Astrocyte of the cerebellum (primary cell): Measurements from ENCODE around the gene MAML2.
"Not testable (repeated sequence)": the region's sequence is repeated elsewhere in the genome, so short reads cannot be mapped to it uniquely, and the experiment has no call there.

Experiments used
- DNase-seq: peaks from one replicate; pipeline ENCODE4 v3.0.0-alpha.2; 2011; ENCODE audit warnings: low read depth
- H3K4me3 ChIP-seq: 2 replicates; pipeline ENCODE4 v1.5.1; 2011; ENCODE audit warnings: mild to moderate bottlenecking, low read depth, low read length, moderate library complexity
- CTCF ChIP-seq: IDR thresholded peaks from 2 replicates; pipeline ENCODE4 v1.5.1; 2012; ENCODE audit warnings: low read length, low read depth, moderate library complexity, mild to moderate bottlenecking; ENCODE audit errors: missing control alignments
- in situ Hi-C: cut with HindIII; loops from 2 replicates; pipeline ENCODE4 v1.10.0; 2017; ENCODE audit warnings: low sequenced_read_pairs

MAML2 gene

GRCh38 chr11:96277696-96278038 is 65.3 kb downstream of the MAML2 start:
- no peak for DNase-seq
- no peak overlapping the region for H3K4me3 ChIP-seq
- in situ Hi-C loops: no loop called here
- TF ChIP-seq CTCF: no peak

- in situ Hi-C loops: no loop called here
- DNase-seq: no peak
- H3K4me3 ChIP-seq: no peak overlapping the region
- TF ChIP-seq CTCF: no peak
Observed at GRCh38 chr11:96276836-96277235, 66.2 kb downstream of the MAML2 start.

- in situ Hi-C loops: no loop called here
- no peak overlapping the region for H3K4me3 ChIP-seq
- no peak for DNase-seq
- TF ChIP-seq CTCF: no peak
Observed at GRCh38 chr11:96275801-96276594, 67.0 kb downstream of the MAML2 start.

GRCh38 chr11:96273507-96273906 is 69.5 kb downstream of the MAML2 start:
- DNase-seq: no peak
- no peak overlapping the region for H3K4me3 ChIP-seq
- in situ Hi-C loops: no loop called here
- no peak for TF ChIP-seq CTCF

- TF ChIP-seq CTCF: no peak
- DNase-seq: no peak
- no peak overlapping the region for H3K4me3 ChIP-seq
- in situ Hi-C loops: no loop called here
Observed at GRCh38 chr11:96272529-96273222, 70.3 kb downstream of the MAML2 start.

GRCh38 chr11:96271777-96272176 is 71.2 kb downstream of the MAML2 start:
- in situ Hi-C loops: no loop called here
- H3K4me3 ChIP-seq: no peak overlapping the region
- no peak for DNase-seq
- TF ChIP-seq CTCF: no peak

- in situ Hi-C loops, DNase-seq: not testable (repeated sequence)
Observed at GRCh38 chr11:96271352-96271751, 71.6 kb downstream of the MAML2 start.

GRCh38 chr11:96268527-96268926 is 74.5 kb downstream of the MAML2 start:
- in situ Hi-C loops, DNase-seq, H3K4me3 ChIP-seq: not testable (repeated sequence)

More at GRCh38 chr11:96271352-96271751, 71.6 kb downstream of the MAML2 start:
- not testable (repeated sequence) for H3K4me3 ChIP-seq
